Testis (tissue), 3 donors: ENCODE measurements around the gene TOX2. TPM values are rescaled to one million over a fixed set of nuclear protein-coding genes. Genes with fewer than 3 reads are reported as not detected.

ENCODE experiments used
- DNase-seq: peaks from one replicate; pipeline ENCODE4 v3.0.0-alpha.2; 2019
- H3K27ac ChIP-seq, 2 donors: fragments of 200-600 bp; sonication (generic); one replicate each; pipeline ENCODE4 v1.5.1; 2019
- H3K27me3 ChIP-seq: fragments of 200-600 bp; sonication (generic); one replicate; pipeline ENCODE4 v1.5.1; 2019
- H3K36me3 ChIP-seq: fragments of 200-600 bp; sonication (generic); one replicate; pipeline ENCODE4 v1.5.1; 2017; ENCODE audit warnings: low read depth; ENCODE audit errors: missing control alignments
- H3K4me1 ChIP-seq: fragments of 200-600 bp; sonication (generic); one replicate; pipeline ENCODE4 v1.5.1; 2019
- H3K4me3 ChIP-seq, 2 donors: fragments of 200-600 bp; sonication (generic); one replicate each; pipeline ENCODE4 v1.5.1; 2017 to 2019
- H3K9me3 ChIP-seq: fragments of 200-600 bp; sonication (generic); one replicate; pipeline ENCODE4 v1.5.1; 2017
- CTCF ChIP-seq, 3 experiments: fragments of 450-650 bp in 2 of 3; fragments of 200-600 bp in 1 of 3; sonication (generic) in 1 of 3; IDR thresholded peaks; one replicate each; pipeline ENCODE4 v1.5.1; 2016 to 2019; ENCODE audit warnings: antibody characterized with exemption in 3 of 3, mild to moderate bottlenecking in 2 of 3, moderate library complexity in 1 of 3
- POLR2A ChIP-seq: fragments of 450-650 bp; IDR thresholded peaks from one replicate; pipeline ENCODE4 v1.6.1; 2017; ENCODE audit warnings: antibody characterized with exemption, mild to moderate bottlenecking, moderate library complexity
- WGBS, 2 donors: methylation state at CpG; one replicate each; pipeline ENCODE4 v1.1.5; 2018; 5-methylcytosine and 5-hydroxymethylcytosine counted together
- intact Hi-C: fragments of 100-400 bp; cut with DNase I; formaldehyde crosslinking; loops from one replicate; pipeline ENCODE4 v1.15.1; 2023; ENCODE audit warnings: low total_unique reads
- polyA plus RNA-seq: library from polyadenylated mRNA; stranded (reverse); fragments of 350-450 nt; fragmentation: Illumina TruSeq; extraction: RNeasy Lipid Tissue Mini Kit (QIAGEN cat#74804); gene quantifications from one replicate; pipeline ENCODE4 v1.2.3, GENCODE V29; 2014; ENCODE audit warnings: low read depth, low replicate concordance; ENCODE audit not compliant: insufficient read depth
- total RNA-seq, 2 donors: library from RNA; depleted of rRNA; stranded (reverse); fragments of >200 nt; gene quantifications; one replicate each; pipeline ENCODE4 v1.2.3, GENCODE V29; 2016

The TOX2 gene
- total and polyA plus RNA-seq, 3 donors from 2014 or later: 43.8 to 67.0 (median 48.1) TPM

- Histone ChIP-seq H3K27ac (peak overlapping the region; percentile 13 to 59), H3K36me3 (no peaks in the 10 kb centered on the region), H3K9me3 (no peaks in the 10 kb centered on the region), H3K4me3 (no peak overlapping the region), H3K27me3 (no peaks in the 10 kb centered on the region), H3K4me1 (peaks cover 11% of the 10 kb centered on the region)
- TF ChIP-seq POLR2A (no peak), CTCF (IDR thresholded peaks at IDR 0.05) (no peak)
- 22 to 36% methylated on average over 4 of the region's 4 CpGs for WGBS, 2 donors
- intact Hi-C loops: no loop called here
- DNase-seq: peak; percentile 87
Observed at GRCh38 chr20:43900496-43900895, 14.2 kb upstream of the TOX2 start.

DNA sequence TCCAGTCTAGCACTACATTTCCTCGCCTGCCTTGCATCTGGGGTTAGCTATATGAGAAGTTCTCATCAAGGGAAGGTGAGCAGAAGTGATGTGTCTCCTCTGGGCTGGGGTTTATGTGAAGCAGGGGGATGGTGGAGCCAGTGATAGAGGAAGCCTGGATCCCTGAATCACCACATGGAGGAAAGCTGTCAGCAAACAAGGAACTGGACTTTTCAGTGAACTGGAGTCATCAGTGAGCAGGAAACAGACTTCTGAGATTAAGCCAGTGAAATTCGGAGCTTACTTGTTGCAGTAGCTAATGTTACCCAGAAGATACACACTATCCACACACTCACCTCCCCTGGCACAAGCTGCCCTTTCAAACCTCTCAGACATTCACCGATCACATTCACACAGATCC is 13.4 kb upstream of the TOX2 start:
- H3K36me3 ChIP-seq: no peaks in the 10 kb centered on the region
- no peaks in the 10 kb centered on the region for H3K27me3 ChIP-seq
- 76 to 88% methylated on average over 3 of the region's 3 CpGs for WGBS, 2 donors
- no peak overlapping the region for H3K4me3 ChIP-seq
- intact Hi-C loops: no loop called here
- TF ChIP-seq CTCF (IDR thresholded peaks at IDR 0.05) (no peak), POLR2A (no peak)
- no peak for DNase-seq
- H3K4me1 ChIP-seq: peaks cover 11% of the 10 kb centered on the region
- H3K9me3 ChIP-seq: no peaks in the 10 kb centered on the region
- H3K27ac ChIP-seq: peak overlapping the region in 1 of 2 donors; percentile 13

DNA sequence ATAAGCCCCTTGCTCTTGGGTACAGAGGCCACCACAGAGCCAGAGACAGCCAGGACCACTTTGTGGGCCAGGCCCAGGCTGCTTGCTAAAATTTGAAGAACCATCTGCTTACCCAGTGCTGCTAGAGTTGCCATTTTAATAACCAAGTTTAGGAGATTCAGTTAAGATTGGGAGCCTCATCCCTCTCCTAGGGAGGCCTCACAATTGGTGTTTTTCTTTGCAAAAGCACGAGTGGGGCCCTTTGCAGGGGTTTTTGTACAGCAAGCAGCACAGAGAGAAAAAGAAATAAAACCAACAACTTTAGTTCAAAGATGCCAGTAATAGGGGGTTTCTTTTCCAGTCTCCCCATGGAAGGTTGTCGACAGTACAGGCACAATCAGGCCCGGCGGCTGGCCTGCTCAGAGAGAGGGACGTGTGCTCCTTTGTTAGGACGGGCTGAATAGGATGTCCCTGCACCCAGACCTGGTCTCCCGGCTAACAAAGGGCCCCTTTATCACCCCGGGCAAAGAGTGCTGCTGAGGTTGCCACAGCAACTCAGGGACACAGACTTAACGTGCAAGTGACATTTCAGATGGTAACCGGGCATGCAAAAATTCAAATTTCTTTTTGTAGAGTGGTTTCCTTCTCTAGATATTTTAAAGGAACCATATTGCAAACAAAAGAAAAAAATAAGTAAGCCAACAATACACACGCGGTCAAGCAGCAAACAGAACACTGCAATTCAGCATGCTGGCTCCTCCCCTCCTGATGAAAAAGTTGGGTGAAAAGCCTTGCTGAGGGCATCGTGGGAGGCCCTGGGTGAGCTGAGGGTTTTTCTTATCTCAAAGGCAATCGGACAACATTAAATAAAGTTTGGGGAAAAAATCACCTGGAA is 10.5 kb upstream of the TOX2 start:
- Histone ChIP-seq H3K4me1 (peaks cover 11% of the 10 kb centered on the region), H3K27ac (peak overlapping the region in 1 of 2 donors; percentile 52), H3K9me3 (no peaks in the 10 kb centered on the region), H3K4me3 (no peak overlapping the region), H3K36me3 (no peaks in the 10 kb centered on the region), H3K27me3 (no peaks in the 10 kb centered on the region)
- peak; percentile 64 for DNase-seq
- intact Hi-C loops: no loop called here
- TF ChIP-seq CTCF (IDR thresholded peaks at IDR 0.05) (no peak), POLR2A (no peak)
- 48 to 51% methylated on average over 14 of the region's 14 CpGs for WGBS, 2 donors

- no peak for DNase-seq
- no peaks in the 10 kb centered on the region for H3K27me3 ChIP-seq
- H3K4me3 ChIP-seq: no peak overlapping the region
- 82 to 84% methylated on average over 7 to 8 of the region's 8 CpGs for WGBS, 2 donors
- H3K9me3 ChIP-seq: no peaks in the 10 kb centered on the region
- no peaks in the 10 kb centered on the region for H3K36me3 ChIP-seq
- TF ChIP-seq CTCF (IDR thresholded peaks at IDR 0.05): no peak
- no peak for TF ChIP-seq POLR2A
- intact Hi-C loops: no loop called here
- H3K27ac ChIP-seq: no peak overlapping the region
- H3K4me1 ChIP-seq: peaks cover 11% of the 10 kb centered on the region
Observed at GRCh38 chr20:43904827-43905177, 9.8 kb upstream of the TOX2 start.
